Measurements from ENCODE around the gene SRP72. TPM values are rescaled to one million over a fixed set of nuclear protein-coding genes. Genes with fewer than 3 reads are reported as not detected.

Gene SRP72
- total RNA-seq, 1 experiment from 2014 or later, result 118 TPM

- no peak for TF ChIP-seq EZH2 (IDR thresholded peaks at IDR 0.05; ENCODE audit: low read length, unreplicated experiment)
- TF ChIP-seq, protein P1, sequence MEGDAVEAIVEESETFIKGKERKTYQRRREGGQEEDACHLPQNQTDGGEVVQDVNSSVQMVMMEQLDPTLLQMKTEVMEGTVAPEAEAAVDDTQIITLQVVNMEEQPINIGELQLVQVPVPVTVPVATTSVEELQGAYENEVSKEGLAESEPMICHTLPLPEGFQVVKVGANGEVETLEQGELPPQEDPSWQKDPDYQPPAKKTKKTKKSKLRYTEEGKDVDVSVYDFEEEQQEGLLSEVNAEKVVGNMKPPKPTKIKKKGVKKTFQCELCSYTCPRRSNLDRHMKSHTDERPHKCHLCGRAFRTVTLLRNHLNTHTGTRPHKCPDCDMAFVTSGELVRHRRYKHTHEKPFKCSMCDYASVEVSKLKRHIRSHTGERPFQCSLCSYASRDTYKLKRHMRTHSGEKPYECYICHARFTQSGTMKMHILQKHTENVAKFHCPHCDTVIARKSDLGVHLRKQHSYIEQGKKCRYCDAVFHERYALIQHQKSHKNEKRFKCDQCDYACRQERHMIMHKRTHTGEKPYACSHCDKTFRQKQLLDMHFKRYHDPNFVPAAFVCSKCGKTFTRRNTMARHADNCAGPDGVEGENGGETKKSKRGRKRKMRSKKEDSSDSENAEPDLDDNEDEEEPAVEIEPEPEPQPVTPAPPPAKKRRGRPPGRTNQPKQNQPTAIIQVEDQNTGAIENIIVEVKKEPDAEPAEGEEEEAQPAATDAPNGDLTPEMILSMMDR (conservative IDR thresholded peaks at IDR 0.05; ENCODE audit: low read depth, low read length), result no peak
- no peak for TF ChIP-seq EZH2phosphoT487 (IDR thresholded peaks at IDR 0.05; ENCODE audit: borderline replicate concordance, low read length)
- intact Hi-C loops (cut with micrococcal nuclease), result no loop called here
- CTCF ChIA-PET, result no interaction called here
Observed at GRCh38 chr4:56550642-56551041, 83.2 kb downstream of the SRP72 start.

DNA sequence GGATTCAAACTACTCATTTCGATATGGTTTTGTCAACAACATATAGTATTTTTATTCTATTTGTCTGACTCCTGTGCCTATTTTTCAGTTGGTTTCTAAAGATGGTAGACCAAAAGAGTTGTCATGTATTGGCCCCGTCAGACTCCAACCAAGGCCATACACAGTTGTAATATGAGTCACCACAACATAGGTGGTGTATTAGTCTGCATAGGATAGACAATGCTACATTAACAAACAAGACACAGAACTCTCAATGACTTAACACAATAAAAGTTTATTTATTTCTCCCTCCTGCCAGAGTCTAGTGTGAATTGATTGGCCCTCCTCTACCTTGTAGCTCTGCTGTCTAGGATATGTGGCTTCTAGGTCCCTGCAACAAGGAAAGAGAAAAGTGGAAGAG is 84.1 kb downstream of the SRP72 start:
- POLR2A ChIA-PET (ENCODE audit: unreplicated experiment), result no interaction called here

More at GRCh38 chr4:56550642-56551041, 83.2 kb downstream of the SRP72 start:
- BruUV-seq (replicated peaks), result no TSS peak
- no peaks in the 10 kb centered on the region for H3K9me2 ChIP-seq (replicated peaks; ENCODE audit: low read length)
- H3F3A ChIP-seq (ENCODE audit: low read length, unreplicated experiment), result no peaks in the 10 kb centered on the region
- no peaks in the 10 kb centered on the region for H3K9me3 ChIP-seq (ENCODE audit: low read length)
- no peak overlapping the region for H3K4me3 ChIP-seq (ENCODE audit: low read length)
- no peaks in the 10 kb centered on the region for H3K79me2 ChIP-seq (ENCODE audit: low read length)
- H4K20me1 ChIP-seq (ENCODE audit: low read length), result no peaks in the 10 kb centered on the region
- no peaks in the 10 kb centered on the region for H3K36me3 ChIP-seq (ENCODE audit: low read depth, low read length)
- no peak overlapping the region for H3K4me2 ChIP-seq (ENCODE audit: low read length)
- no peak overlapping the region for H3K27ac ChIP-seq (ENCODE audit: low read length)
- DNase-seq, result no peak
- POLR2A ChIA-PET (ENCODE audit: unreplicated experiment), result no interaction called here
- no peaks in the 10 kb centered on the region for H3K4me1 ChIP-seq (ENCODE audit: insufficient read depth, low read length)
- ATAC-seq, result no peak
- no peak overlapping the region for H2AFZ ChIP-seq (ENCODE audit: low read length)
- H3K9ac ChIP-seq (ENCODE audit: low read length), result no peak overlapping the region
- H3K27me3 ChIP-seq (ENCODE audit: low read length), result no peaks in the 10 kb centered on the region

DNA sequence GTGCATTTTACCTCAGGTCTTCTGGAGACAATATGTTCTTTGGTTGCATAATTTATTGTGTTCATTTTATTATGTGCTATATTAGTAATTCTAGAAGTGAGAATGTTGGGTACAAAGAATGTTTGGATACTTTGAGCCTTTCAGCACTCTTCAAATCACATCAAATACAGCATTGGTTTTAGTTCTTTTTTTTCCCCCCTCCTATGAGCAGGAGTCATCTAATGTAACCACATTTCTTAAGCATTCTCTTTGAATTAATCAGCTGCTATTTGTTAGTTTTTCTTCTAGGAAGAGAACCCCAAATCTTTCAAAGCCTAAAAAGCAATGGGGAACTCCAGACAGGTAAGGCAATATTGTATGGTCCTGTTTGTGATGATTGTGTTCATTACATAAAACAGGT is 84.9 kb downstream of the SRP72 start:
- Histone ChIP-seq H2AFZ (ENCODE audit: low read length) (no peak overlapping the region), H3F3A (ENCODE audit: low read length, unreplicated experiment) (no peaks in the 10 kb centered on the region), H3K4me2 (ENCODE audit: low read length) (no peak overlapping the region), H3K36me3 (ENCODE audit: low read depth, low read length) (no peaks in the 10 kb centered on the region), H3K27ac (ENCODE audit: low read length) (no peak overlapping the region), H3K9me3 (ENCODE audit: low read length) (no peaks in the 10 kb centered on the region), H3K79me2 (ENCODE audit: low read length) (no peaks in the 10 kb centered on the region), H3K4me1 (ENCODE audit: insufficient read depth, low read length) (no peaks in the 10 kb centered on the region), H3K27me3 (ENCODE audit: low read length) (no peaks in the 10 kb centered on the region), H3K4me3 (ENCODE audit: low read length) (no peak overlapping the region), H3K9ac (ENCODE audit: low read length) (no peak overlapping the region), H4K20me1 (ENCODE audit: low read length) (no peaks in the 10 kb centered on the region), H3K9me2 (replicated peaks; ENCODE audit: low read length) (no peaks in the 10 kb centered on the region)
- TF ChIP-seq EZH2 (IDR thresholded peaks at IDR 0.05; ENCODE audit: low read length, unreplicated experiment) (no peak), EZH2phosphoT487 (IDR thresholded peaks at IDR 0.05; ENCODE audit: borderline replicate concordance, low read length) (no peak)
- TF ChIP-seq, protein P1 (conservative IDR thresholded peaks at IDR 0.05; ENCODE audit: low read depth, low read length), result no peak
- intact Hi-C loops (cut with micrococcal nuclease), result no loop called here
- no TSS peak for BruUV-seq (replicated peaks)
- DNase-seq (no peak), ATAC-seq (no peak)
- ChIA-PET POLR2A (ENCODE audit: unreplicated experiment) (no interaction called here), CTCF (no interaction called here)

More for the DNA sequence above, 84.1 kb downstream of the SRP72 start:
- intact Hi-C loops (cut with micrococcal nuclease), result no loop called here
- no peaks in the 10 kb centered on the region for H3K27me3 ChIP-seq (ENCODE audit: low read length)
- no peaks in the 10 kb centered on the region for H4K20me1 ChIP-seq (ENCODE audit: low read length)
- H3K36me3 ChIP-seq (ENCODE audit: low read depth, low read length), result no peaks in the 10 kb centered on the region
- H3K9me2 ChIP-seq (replicated peaks; ENCODE audit: low read length), result no peaks in the 10 kb centered on the region
- H2AFZ ChIP-seq (ENCODE audit: low read length), result no peak overlapping the region
- H3K4me2 ChIP-seq (ENCODE audit: low read length), result no peak overlapping the region
- DNase-seq, result no peak
- no peak overlapping the region for H3K9ac ChIP-seq (ENCODE audit: low read length)
- H3K9me3 ChIP-seq (ENCODE audit: low read length), result no peaks in the 10 kb centered on the region
- no peaks in the 10 kb centered on the region for H3F3A ChIP-seq (ENCODE audit: low read length, unreplicated experiment)
- no peak for TF ChIP-seq EZH2phosphoT487 (IDR thresholded peaks at IDR 0.05; ENCODE audit: borderline replicate concordance, low read length)
- TF ChIP-seq, protein P1 (conservative IDR thresholded peaks at IDR 0.05; ENCODE audit: low read depth, low read length), result no peak
- no peak for TF ChIP-seq EZH2 (IDR thresholded peaks at IDR 0.05; ENCODE audit: low read length, unreplicated experiment)
- CTCF ChIA-PET, result no interaction called here
- BruUV-seq (replicated peaks), result no TSS peak
- H3K79me2 ChIP-seq (ENCODE audit: low read length), result no peaks in the 10 kb centered on the region
- H3K4me3 ChIP-seq (ENCODE audit: low read length), result no peak overlapping the region
- H3K27ac ChIP-seq (ENCODE audit: low read length), result no peak overlapping the region
- no peak for ATAC-seq
- no peaks in the 10 kb centered on the region for H3K4me1 ChIP-seq (ENCODE audit: insufficient read depth, low read length)

Other genes with a start within 250 kb of the SRP72 start
- 7.5 and 8.8 TPM in 2 replicates for gene AASDH, start 80.1 kb upstream of the SRP72 start, total RNA-seq (2014; rRNA removed)
- gene PPAT, start 32.0 kb upstream of the SRP72 start, total RNA-seq (2014; rRNA removed), result 31.7 and 35.9 TPM in 2 replicates
- 160 and 172 TPM in 2 replicates for gene PAICS, start 31.4 kb upstream of the SRP72 start, total RNA-seq (2014; rRNA removed)
- gene ARL9, start 38.2 kb downstream of the SRP72 start, total RNA-seq (2014; rRNA removed), result 0.29 and 0.51 TPM in 2 replicates
- gene HOPX, start 213.7 kb downstream of the SRP72 start, total RNA-seq (2014; rRNA removed), result 0.87 TPM in 1 of 2 replicates, not detected in the other

Data from PC-3 (cell line).